ENCODE data around the gene ITPR2. TPM values are rescaled to one million over a fixed set of nuclear protein-coding genes. Genes with fewer than 3 reads are reported as not detected.

The ITPR2 gene
- polyA plus RNA-seq, 2 of the 4 experiments (the other 2 are of a cell fraction), result 3.1 to 8.1 TPM

GRCh38 chr12:26721800-26722199 is 111.2 kb downstream of the ITPR2 start:
- TF ChIP-seq GATA3 (IDR thresholded peaks at IDR 0.05; ENCODE audit: borderline replicate concordance), result no peak
- no peak for TF ChIP-seq MAFK (IDR thresholded peaks at IDR 0.05; ENCODE audit: partially characterized antibody)
- no peak for TF ChIP-seq JUN (IDR thresholded peaks at IDR 0.05)
- no peak for TF ChIP-seq CHD2 (IDR thresholded peaks at IDR 0.05; ENCODE audit: low read length, partially characterized antibody)
- TF ChIP-seq MAX (IDR thresholded peaks at IDR 0.05), result no peak
- TF ChIP-seq CHD4 (IDR thresholded peaks at IDR 0.05; ENCODE audit: borderline replicate concordance), result no peak
- TF ChIP-seq HOXB5 (CRISPR knock-in tag; IDR thresholded peaks at IDR 0.05), result no peak
- TF ChIP-seq E2F6 (IDR thresholded peaks at IDR 0.05; ENCODE audit: borderline replicate concordance, low read depth), result no peak
- TF ChIP-seq RCOR1 (IDR thresholded peaks at IDR 0.05; ENCODE audit: low read depth, low read length), result no peak
- TF ChIP-seq EHMT2 (IDR thresholded peaks at IDR 0.05; ENCODE audit: low read depth), result no peak
- no peak for TF ChIP-seq KDM5A (IDR thresholded peaks at IDR 0.05)
- no peak for TF ChIP-seq JUNB (IDR thresholded peaks at IDR 0.05)
- no peak for TF ChIP-seq HOXA7 (CRISPR knock-in tag; IDR thresholded peaks at IDR 0.05)
- no peak for FAIRE-seq
- H3K4me2 ChIP-seq, result no peak overlapping the region

GRCh38 chr12:26719852-26720251 is 113.1 kb downstream of the ITPR2 start:
- H3K27ac ChIP-seq, result no peak overlapping the region
- FAIRE-seq (no peak), DNase-seq (ENCODE audit: low read depth in 1 of 2, low spot score in 1 of 2) (no peak), ATAC-seq (peak in 1 of 2 experiments; percentile 69; a peak in 2 of 6 replicates)
- no peaks in the 10 kb centered on the region for H3K9me3 ChIP-seq
- TF ChIP-seq BHLHE40 (IDR thresholded peaks at IDR 0.05; ENCODE audit: low read depth, low read length) (no peak), HEYL (CRISPR knock-in tag; IDR thresholded peaks at IDR 0.05) (no peak), HOXA7 (CRISPR knock-in tag; IDR thresholded peaks at IDR 0.05) (no peak), CEBPB (IDR thresholded peaks at IDR 0.05) (no peak)
- H3K4me3 ChIP-seq, result no peak overlapping the region
- CTCF ChIA-PET, result interaction anchor here (1.2 to 1.5 kb wide), 2 partner anchors 9 to 10 kb away, joined by 3 read pairs; no protein-coding TSS in a partner anchor
- WGBS (ENCODE audit: missing lambda C conversion rate), result 94% methylated on average over 1 of the region's 1 CpG
- POLR2A ChIA-PET, result no interaction called here
- peaks cover 6% of the 10 kb centered on the region; the same call in 1 of the 3 replicates for H3K4me1 ChIP-seq
- no peak overlapping the region for H3K4me2 ChIP-seq

More at GRCh38 chr12:26721800-26722199, 111.2 kb downstream of the ITPR2 start:
- CTCF ChIA-PET, result interaction anchor here (1.0 kb wide), 1 partner anchor 21 kb away, joined by 4 read pairs; no protein-coding TSS in a partner anchor
- POLR2A ChIA-PET, result interaction anchor here (0.6 kb wide), 1 partner anchor 13 kb away, joined by 12 read pairs; no protein-coding TSS in a partner anchor
- DNase-seq (ENCODE audit: low read depth in 1 of 2, low spot score in 1 of 2) (peak in 1 of 2 experiments; percentile 5), ATAC-seq (no peak)
- Histone ChIP-seq H3K4me1 (peaks cover 6% of the 10 kb centered on the region; the same call in 1 of the 3 replicates), H3K9me3 (no peaks in the 10 kb centered on the region), H3K4me3 (no peak overlapping the region), H3K27ac (no peak overlapping the region)
- WGBS (ENCODE audit: missing lambda C conversion rate), result 55% methylated on average over 2 of the region's 2 CpGs

- ChIA-PET POLR2A (no interaction called here), CTCF (no interaction called here)
- Histone ChIP-seq H3K4me3 (no peak overlapping the region), H3K4me1 (no peaks in the 10 kb centered on the region), H3K4me2 (no peak overlapping the region), H3K27ac (no peak overlapping the region), H3K9me3 (no peaks in the 10 kb centered on the region)
- WGBS (ENCODE audit: missing lambda C conversion rate), result 72% methylated on average over 2 of the region's 2 CpGs
- DNase-seq (ENCODE audit: low read depth in 1 of 2, low spot score in 1 of 2) (no peak), ATAC-seq (no peak), FAIRE-seq (peak; percentile 46)
- no peak for TF ChIP-seq RFX5 (IDR thresholded peaks at IDR 0.05)
- TF ChIP-seq RNF2 (IDR thresholded peaks at IDR 0.05; ENCODE audit: borderline replicate concordance, low read depth), result no peak
- no peak for TF ChIP-seq EHF (CRISPR knock-in tag; IDR thresholded peaks at IDR 0.05)
- TF ChIP-seq E2F6 (IDR thresholded peaks at IDR 0.05; ENCODE audit: borderline replicate concordance, low read depth), result no peak
- no peak for TF ChIP-seq CBX2 (IDR thresholded peaks at IDR 0.05; ENCODE audit: borderline replicate concordance, low read depth)
- TF ChIP-seq ELK1 (IDR thresholded peaks at IDR 0.05; ENCODE audit: low read depth, low read length), result no peak
- TF ChIP-seq KDM5A (IDR thresholded peaks at IDR 0.05), result no peak
- TF ChIP-seq GATA3 (IDR thresholded peaks at IDR 0.05; ENCODE audit: borderline replicate concordance), result no peak
- TF ChIP-seq HDAC2 (IDR thresholded peaks at IDR 0.05), result no peak
- TF ChIP-seq HEYL (CRISPR knock-in tag; IDR thresholded peaks at IDR 0.05), result no peak
- TF ChIP-seq ZC3H11A (IDR thresholded peaks at IDR 0.05), result no peak
- TF ChIP-seq CBX8 (IDR thresholded peaks at IDR 0.05), result no peak
- TF ChIP-seq POLR2AphosphoS2 (conservative IDR thresholded peaks at IDR 0.05; ENCODE audit: low read length), result no peak
- no peak for TF ChIP-seq REST (IDR thresholded peaks at IDR 0.05)
- no peak for TF ChIP-seq MAZ (IDR thresholded peaks at IDR 0.05; ENCODE audit: borderline replicate concordance, low read depth, low read length)
These were observed 115.2 kb downstream of the ITPR2 start for GRCh38 chr12:26717757-26718156.

All from A549 (cell line).